Activated CD8-positive, alpha-beta T cell treated with anti-CD3 and anti-CD28 coated beads for 36 hours (primary cell): ENCODE results near the gene CXCL9. TPM values are rescaled to one million over a fixed set of nuclear protein-coding genes. Genes with fewer than 3 reads are reported as not detected.
"Not testable (repeated sequence)": the region's sequence is repeated elsewhere in the genome, so short reads cannot be mapped to it uniquely, and the experiment has no call there.

Source experiments
- ATAC-seq: fragments of 200-7000 bp; cut with Tn5 transposase; one replicate; pipeline ENCODE4 v1.10.0; 2021; ENCODE audit warnings: mild to moderate bottlenecking, moderate library complexity
- CTCF ChIA-PET: fragments of 350-600 bp; sonication (Branson Sonifier 250); formaldehyde crosslinking; loops from one replicate; lab custom pipeline; 2021; ENCODE audit warnings: antibody characterized with exemption; lab: Charles Lee
- POLR2A ChIA-PET: fragments of 350-600 bp; sonication (Branson Sonifier 250); formaldehyde crosslinking; loops from one replicate; lab custom pipeline; 2021; ENCODE audit warnings: antibody characterized with exemption; lab: Charles Lee
- DNase-seq: peaks from one replicate; pipeline ENCODE4 v3.0.0-alpha.2; 2020
- H3K27ac Mint-ChIP-seq: one replicate; pipeline ENCODE4 v1.8.0; 2021; ENCODE audit warnings: mild to moderate bottlenecking, mixed read lengths
- H3K27me3 Mint-ChIP-seq: one replicate; pipeline ENCODE4 v1.8.0; 2021; ENCODE audit warnings: mixed read lengths
- H3K36me3 Mint-ChIP-seq: one replicate; pipeline ENCODE4 v1.8.0; 2021; ENCODE audit warnings: low read depth, mixed read lengths
- H3K4me1 Mint-ChIP-seq: one replicate; pipeline ENCODE4 v1.8.0; 2021; ENCODE audit warnings: low read depth, mixed read lengths
- H3K4me3 Mint-ChIP-seq: one replicate; pipeline ENCODE4 v1.8.0; 2021; ENCODE audit warnings: mild to moderate bottlenecking, moderate library complexity, mixed read lengths
- H3K9me3 Mint-ChIP-seq: one replicate; pipeline ENCODE4 v1.8.0; 2021; ENCODE audit warnings: mixed read lengths
- CTCF ChIP-seq: fragments of 200-600 bp; IDR thresholded peaks from one replicate; pipeline ENCODE4 v1.8.0; 2022; ENCODE audit warnings: antibody characterized with exemption, mild to moderate bottlenecking
- intact Hi-C: fragments of 100-400 bp; cut with micrococcal nuclease; formaldehyde crosslinking; loops from one replicate; pipeline ENCODE4 v1.10.0; 2022
- total RNA-seq, 2 experiments: library from RNA; stranded (reverse); gene quantifications; one replicate each; pipeline ENCODE4 v1.2.3, GENCODE V29; 2021

CXCL9 gene
- total RNA-seq, 2 experiments from 2014 or later: 1.3 to 1.5 TPM

- ChIA-PET POLR2A (no interaction called here), CTCF (no interaction called here)
- peaks cover 86% of the 10 kb centered on the region for H3K36me3 Mint-ChIP-seq
- DNase-seq (no peak), ATAC-seq (no peak)
- no peak for TF ChIP-seq CTCF
- H3K27me3 Mint-ChIP-seq: no peaks in the 10 kb centered on the region
- no peak overlapping the region for H3K27ac Mint-ChIP-seq
- intact Hi-C loops: no loop called here
- H3K9me3 Mint-ChIP-seq: peaks cover 2% of the 10 kb centered on the region
- no peak overlapping the region for H3K4me3 Mint-ChIP-seq
- H3K4me1 Mint-ChIP-seq: peaks cover 3% of the 10 kb centered on the region
Observed at GRCh38 chr4:75963558-75963957, 43.8 kb downstream of the CXCL9 start.

GRCh38 chr4:75962072-75962471, 45.2 kb downstream of the CXCL9 start:
- H3K4me1 Mint-ChIP-seq, DNase-seq, H3K27ac Mint-ChIP-seq, H3K4me3 Mint-ChIP-seq, H3K27me3 Mint-ChIP-seq, CTCF ChIA-PET, ATAC-seq, intact Hi-C loops, H3K9me3 Mint-ChIP-seq: not testable (repeated sequence)
- POLR2A ChIA-PET: interaction anchor here (0.6 kb wide), 1 partner anchor 190 kb away, joined by 3 read pairs; no protein-coding TSS in a partner anchor
- H3K36me3 Mint-ChIP-seq: peaks cover 85% of the 10 kb centered on the region

- H3K9me3 Mint-ChIP-seq, DNase-seq, intact Hi-C loops, POLR2A ChIA-PET, CTCF ChIA-PET, H3K27me3 Mint-ChIP-seq, H3K27ac Mint-ChIP-seq, ATAC-seq, H3K4me1 Mint-ChIP-seq, H3K4me3 Mint-ChIP-seq: not testable (repeated sequence)
- H3K36me3 Mint-ChIP-seq: peaks cover 73% of the 10 kb centered on the region
Observed at GRCh38 chr4:75958546-75958945, 48.8 kb downstream of the CXCL9 start.

- H3K27ac Mint-ChIP-seq, H3K9me3 Mint-ChIP-seq, DNase-seq, H3K4me1 Mint-ChIP-seq, intact Hi-C loops, CTCF ChIA-PET, H3K27me3 Mint-ChIP-seq, ATAC-seq, POLR2A ChIA-PET, H3K4me3 Mint-ChIP-seq: not testable (repeated sequence)
- H3K36me3 Mint-ChIP-seq: peaks cover 54% of the 10 kb centered on the region
Observed at GRCh38 chr4:75954811-75955210, 52.5 kb downstream of the CXCL9 start.

- Mint-ChIP-seq H3K27me3 (no peaks in the 10 kb centered on the region), H3K36me3 (peaks cover 55% of the 10 kb centered on the region), H3K4me3 (no peak overlapping the region), H3K9me3 (no peaks in the 10 kb centered on the region), H3K27ac (peak overlapping the region; percentile 44), H3K4me1 (peaks cover 4% of the 10 kb centered on the region)
- ATAC-seq (no peak), DNase-seq (no peak)
- ChIA-PET POLR2A (no interaction called here), CTCF (interaction anchor here (1.1 to 2.0 kb wide), 2 partner anchors 18 to 43 kb away, joined by 3 to 10 read pairs; no protein-coding TSS in a partner anchor)
- intact Hi-C loops: no loop called here
- no peak for TF ChIP-seq CTCF
Observed at GRCh38 chr4:75953509-75953908, 53.8 kb downstream of the CXCL9 start.

Other genes starting within 250 kb of the CXCL9 start
- under 1 TPM; 0.11 to 0.25 TPM for gene PPEF2, start 105.1 kb downstream of the CXCL9 start, total RNA-seq
- gene NAAA, start 66.5 kb downstream of the CXCL9 start, total RNA-seq: 10 to 100 TPM; 18.7 to 22.2 TPM
- 10 to 100 TPM; 45.0 to 47.5 TPM for gene SDAD1, start 16.6 kb downstream of the CXCL9 start, total RNA-seq
- 1 to 10 TPM in 1 of 2 experiments, under 1 TPM in 1; 0.68 to 1.1 TPM for gene CXCL10, start 16.0 kb upstream of the CXCL9 start, total RNA-seq
- not detected for gene CXCL11, start 28.6 kb upstream of the CXCL9 start, total RNA-seq
- gene ART3, start 67.2 kb upstream of the CXCL9 start, total RNA-seq: not detected
- gene NUP54, start 140.9 kb upstream of the CXCL9 start, total RNA-seq: 10 to 100 TPM; 61.7 to 61.9 TPM
- 1 to 10 TPM; 2.6 to 3.1 TPM for gene SCARB2, start 206.3 kb upstream of the CXCL9 start, total RNA-seq
- not detected for gene FAM47E, start 244.2 kb upstream of the CXCL9 start, total RNA-seq